Uterus (tissue), 4 donors: ENCODE results near the gene HS6ST3. TPM values are rescaled to one million over a fixed set of nuclear protein-coding genes. Genes with fewer than 3 reads are reported as not detected.

Source experiments
- DNase-seq, 2 donors: peaks; one replicate each; pipeline ENCODE4 v3.0.0-alpha.2; 2019 to 2020
- H3K27ac ChIP-seq, 2 donors: fragments of 200-600 bp; sonication (generic); 1 replicate in 1 of 2; 2 replicates in 1 of 2; pipeline ENCODE4 v1.5.1; 2016 to 2018
- H3K27me3 ChIP-seq, 2 donors: fragments of 200-600 bp; sonication (generic); one replicate each; pipeline ENCODE4 v1.5.1; 2018 to 2019; ENCODE audit warnings: control low read depth in 1 of 2
- H3K36me3 ChIP-seq, 2 donors: fragments of 200-600 bp; sonication (generic); one replicate each; pipeline ENCODE4 v1.5.1; 2019; ENCODE audit warnings: control low read depth in 1 of 2
- H3K4me1 ChIP-seq, 2 donors: fragments of 200-600 bp; sonication (generic); one replicate each; pipeline ENCODE4 v1.5.1; 2018 to 2019; ENCODE audit warnings: control low read depth in 1 of 2
- H3K4me3 ChIP-seq, 2 donors: fragments of 200-600 bp; sonication (generic); 1 replicate in 1 of 2; 2 replicates in 1 of 2; pipeline ENCODE4 v1.5.1; 2018 to 2019; ENCODE audit warnings: mild to moderate bottlenecking in 1 of 2
- H3K9me3 ChIP-seq, 2 donors: fragments of 200-600 bp; sonication (generic); one replicate each; pipeline ENCODE4 v1.5.1; 2019; ENCODE audit warnings: control low read depth in 1 of 2
- CTCF ChIP-seq, 4 experiments: fragments of 200-600 bp in 2 of 4; fragments of 450-650 bp in 2 of 4; sonication (generic) in 2 of 4; IDR thresholded peaks; one replicate each; pipeline ENCODE4 v1.5.1; 2016 to 2019; ENCODE audit warnings: antibody characterized with exemption in 4 of 4, mild to moderate bottlenecking in 2 of 4, moderate library complexity in 1 of 4
- POLR2A ChIP-seq, 2 donors: fragments of 450-650 bp; IDR thresholded peaks; one replicate each; pipeline ENCODE4 v1.6.1; 2016; ENCODE audit warnings: antibody characterized with exemption in 2 of 2, mild to moderate bottlenecking in 1 of 2, moderate library complexity in 1 of 2
- intact Hi-C: fragments of 100-400 bp; cut with DNase I; formaldehyde crosslinking; loops from one replicate; pipeline ENCODE4 v1.15.1; 2023; ENCODE audit warnings: low total_unique reads
- total RNA-seq, 4 donors: library from RNA; depleted of rRNA in 3 of 4; stranded (reverse); fragments of >200 nt in 3 of 4; gene quantifications; one replicate each; pipeline versions ENCODE4 v1.1.0 to v1.2.4, GENCODE V29; 2014 to 2023
- donor health status: DM: yes; HTN: yes; CAD: no.

HS6ST3 gene
- total RNA-seq, 4 donors from 2014 or later: 1.3 to 8.7 (median 5.3) TPM

GRCh38 chr13:96398486-96398885 lies 308.6 kb downstream of the HS6ST3 start:
- intact Hi-C loops: no loop called here
- Histone ChIP-seq H3K4me1 (no peaks in the 10 kb centered on the region), H3K9me3 (no peaks in the 10 kb centered on the region), H3K36me3 (no peaks in the 10 kb centered on the region), H3K4me3 (no peak overlapping the region), H3K27ac (no peak overlapping the region), H3K27me3 (no peaks in the 10 kb centered on the region)
- DNase-seq: no peak
- no peak for TF ChIP-seq POLR2A (IDR thresholded peaks at IDR 0.05)
- no peak for TF ChIP-seq CTCF (IDR thresholded peaks at IDR 0.05)

GRCh38 chr13:96403241-96403640 lies 313.3 kb downstream of the HS6ST3 start:
- Histone ChIP-seq H3K36me3 (no peaks in the 10 kb centered on the region), H3K27me3 (no peaks in the 10 kb centered on the region), H3K4me3 (no peak overlapping the region), H3K9me3 (no peaks in the 10 kb centered on the region), H3K4me1 (no peaks in the 10 kb centered on the region), H3K27ac (no peak overlapping the region)
- intact Hi-C loops: no loop called here
- TF ChIP-seq POLR2A (IDR thresholded peaks at IDR 0.05): no peak
- TF ChIP-seq CTCF (IDR thresholded peaks at IDR 0.05): no peak
- DNase-seq: no peak

GRCh38 chr13:96403651-96404050 lies 313.7 kb downstream of the HS6ST3 start:
- Histone ChIP-seq H3K9me3 (no peaks in the 10 kb centered on the region), H3K36me3 (no peaks in the 10 kb centered on the region), H3K4me1 (no peaks in the 10 kb centered on the region), H3K27me3 (no peaks in the 10 kb centered on the region), H3K27ac (no peak overlapping the region), H3K4me3 (no peak overlapping the region)
- no peak for DNase-seq
- no peak for TF ChIP-seq POLR2A (IDR thresholded peaks at IDR 0.05)
- TF ChIP-seq CTCF (IDR thresholded peaks at IDR 0.05): no peak
- intact Hi-C loops: no loop called here

GRCh38 chr13:96415831-96416385 lies 326.0 kb downstream of the HS6ST3 start:
- no peak overlapping the region for H3K4me3 ChIP-seq
- H3K27me3 ChIP-seq: no peaks in the 10 kb centered on the region
- no peak overlapping the region for H3K27ac ChIP-seq
- DNase-seq: no peak
- H3K4me1 ChIP-seq: no peaks in the 10 kb centered on the region
- H3K36me3 ChIP-seq: no peaks in the 10 kb centered on the region
- no peak for TF ChIP-seq CTCF (IDR thresholded peaks at IDR 0.05)
- no peak for TF ChIP-seq POLR2A (IDR thresholded peaks at IDR 0.05)
- intact Hi-C loops: no loop called here
- no peaks in the 10 kb centered on the region for H3K9me3 ChIP-seq

GRCh38 chr13:96417939-96418685 lies 328.2 kb downstream of the HS6ST3 start:
- no peak for TF ChIP-seq POLR2A (IDR thresholded peaks at IDR 0.05)
- no peak for TF ChIP-seq CTCF (IDR thresholded peaks at IDR 0.05)
- intact Hi-C loops: no loop called here
- Histone ChIP-seq H3K27me3 (no peaks in the 10 kb centered on the region), H3K4me1 (no peaks in the 10 kb centered on the region), H3K4me3 (no peak overlapping the region), H3K27ac (no peak overlapping the region), H3K9me3 (no peaks in the 10 kb centered on the region), H3K36me3 (no peaks in the 10 kb centered on the region)
- DNase-seq: no peak
